GM12874 (cell line): Measurements from ENCODE around the gene SIGLEC5.

Source experiments
- TF ChIP-seq, protein P1 (sequence below): IDR thresholded peaks from 2 replicates; pipeline ENCODE4 v1.5.1; 2011; ENCODE audit warnings: low read depth, mild to moderate bottlenecking, control low read depth, low read length, moderate library complexity; ENCODE audit not compliant: insufficient read depth

SIGLEC5 gene

DNA sequence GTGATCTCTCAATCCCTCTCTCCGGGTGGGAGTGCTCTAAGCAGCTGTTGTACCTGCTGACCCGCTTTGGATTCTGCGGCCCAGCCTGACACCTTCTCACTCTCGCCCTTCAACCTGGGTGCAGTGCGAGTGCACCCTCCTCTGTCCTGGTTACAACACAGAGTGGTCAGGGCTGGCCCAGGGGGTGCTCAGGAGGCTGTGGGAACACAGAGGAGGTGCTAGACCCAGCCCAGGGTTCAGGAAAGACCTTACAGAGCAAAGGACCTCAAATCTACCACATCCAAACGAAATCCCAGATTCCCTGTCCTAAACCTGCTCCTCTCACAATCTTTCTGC lies 35.5 kb downstream of the SIGLEC5 start:
- TF ChIP-seq, protein P1, sequence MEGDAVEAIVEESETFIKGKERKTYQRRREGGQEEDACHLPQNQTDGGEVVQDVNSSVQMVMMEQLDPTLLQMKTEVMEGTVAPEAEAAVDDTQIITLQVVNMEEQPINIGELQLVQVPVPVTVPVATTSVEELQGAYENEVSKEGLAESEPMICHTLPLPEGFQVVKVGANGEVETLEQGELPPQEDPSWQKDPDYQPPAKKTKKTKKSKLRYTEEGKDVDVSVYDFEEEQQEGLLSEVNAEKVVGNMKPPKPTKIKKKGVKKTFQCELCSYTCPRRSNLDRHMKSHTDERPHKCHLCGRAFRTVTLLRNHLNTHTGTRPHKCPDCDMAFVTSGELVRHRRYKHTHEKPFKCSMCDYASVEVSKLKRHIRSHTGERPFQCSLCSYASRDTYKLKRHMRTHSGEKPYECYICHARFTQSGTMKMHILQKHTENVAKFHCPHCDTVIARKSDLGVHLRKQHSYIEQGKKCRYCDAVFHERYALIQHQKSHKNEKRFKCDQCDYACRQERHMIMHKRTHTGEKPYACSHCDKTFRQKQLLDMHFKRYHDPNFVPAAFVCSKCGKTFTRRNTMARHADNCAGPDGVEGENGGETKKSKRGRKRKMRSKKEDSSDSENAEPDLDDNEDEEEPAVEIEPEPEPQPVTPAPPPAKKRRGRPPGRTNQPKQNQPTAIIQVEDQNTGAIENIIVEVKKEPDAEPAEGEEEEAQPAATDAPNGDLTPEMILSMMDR = no peak

DNA sequence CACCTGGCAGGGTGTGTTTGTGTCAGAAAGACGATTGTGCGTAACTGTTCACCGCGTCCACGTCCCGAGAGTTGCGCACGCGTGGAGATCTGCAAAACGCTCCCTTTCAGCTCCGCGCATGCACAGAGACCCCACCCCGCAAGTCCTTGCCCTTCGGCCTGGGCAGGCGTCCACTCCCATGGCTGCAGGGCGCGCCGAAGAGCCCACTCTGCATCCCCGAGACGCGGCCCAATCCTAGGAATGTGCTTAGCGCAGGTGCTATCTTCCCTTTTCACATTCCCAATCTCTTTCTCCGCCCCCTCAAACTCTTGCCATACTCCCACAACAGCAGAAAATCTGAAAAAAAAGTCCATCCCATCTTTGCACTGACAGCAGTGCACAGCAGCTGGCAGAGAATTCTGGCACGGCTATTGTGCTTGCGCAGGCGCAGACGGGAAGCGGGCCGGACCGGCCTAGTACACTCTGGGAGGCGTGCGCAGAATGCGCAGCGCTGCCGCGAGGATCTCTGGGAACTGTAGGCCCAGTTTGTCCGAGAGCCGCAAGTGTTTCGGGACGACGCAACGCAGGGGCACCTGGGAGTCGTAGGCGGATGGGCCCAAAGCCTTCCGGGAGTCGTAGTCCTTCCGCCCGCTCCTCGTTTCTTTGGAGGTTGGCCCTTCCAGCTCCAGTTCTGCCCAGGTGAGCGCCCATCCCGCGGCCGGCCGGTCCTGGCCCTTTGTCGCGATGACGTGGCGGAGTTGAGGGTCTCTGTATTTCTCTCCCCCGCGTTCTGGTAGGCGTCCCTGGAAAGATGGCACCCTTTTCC lies 36.0 kb downstream of the SIGLEC5 start:
- TF ChIP-seq, protein P1 = no peak

- TF ChIP-seq, protein P1 = no peak
Measured at GRCh38 chr19:51593138-51593890, 36.9 kb downstream of the SIGLEC5 start.

- TF ChIP-seq, protein P1 = no peak
Measured at GRCh38 chr19:51592521-51592920, 37.7 kb downstream of the SIGLEC5 start.

- TF ChIP-seq, protein P1 = no peak
Measured at GRCh38 chr19:51590441-51590840, 39.8 kb downstream of the SIGLEC5 start.

- TF ChIP-seq, protein P1 = no peak
Measured at GRCh38 chr19:51589511-51589910, 40.7 kb downstream of the SIGLEC5 start.

- TF ChIP-seq, protein P1 = no peak
Measured at GRCh38 chr19:51587264-51588191, 42.7 kb downstream of the SIGLEC5 start.
